ENCODE results near the gene OR4F6. TPM values are rescaled to one million over a fixed set of nuclear protein-coding genes. Genes with fewer than 3 reads are reported as not detected.
"Not testable (repeated sequence)": the region's sequence is repeated elsewhere in the genome, so short reads cannot be mapped to it uniquely, and the experiment has no call there.

Gene OR4F6
- total and polyA plus RNA-seq, 3 donors from 2014 or later: not detected

DNA sequence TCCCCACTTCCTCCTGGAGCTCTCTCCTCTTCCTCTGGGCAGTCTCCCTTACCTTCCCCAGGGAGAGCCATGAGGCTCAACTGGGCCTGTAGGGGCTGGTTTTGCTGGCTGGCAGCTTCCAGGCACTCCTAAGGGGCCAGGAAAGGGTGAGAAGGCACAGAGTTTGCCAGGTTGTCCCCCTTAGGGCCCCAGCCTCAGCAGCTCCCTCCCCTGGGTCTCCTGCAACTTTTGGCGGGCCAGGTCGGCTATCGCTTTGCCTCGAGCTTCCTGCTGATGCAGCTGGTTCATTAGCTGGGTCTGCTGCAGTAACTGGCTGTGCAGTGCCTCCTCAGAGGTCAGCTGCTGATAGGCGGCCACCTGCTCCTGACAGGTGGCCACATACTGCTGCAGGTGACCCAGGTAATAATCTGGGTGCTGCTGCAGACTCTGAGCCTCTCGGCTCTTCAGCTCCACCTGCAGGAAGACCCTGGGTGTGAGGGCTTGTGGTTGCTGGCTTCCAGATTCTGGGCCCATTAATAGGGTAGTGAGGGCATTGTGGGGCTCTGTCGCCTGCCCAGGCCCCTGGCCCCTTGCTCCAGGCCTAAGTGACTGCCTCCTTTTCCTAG, 29.7 kb upstream of the OR4F6 start:
- intact Hi-C loops (cut with DNase I; ENCODE audit: low total_unique reads): no loop called here
- no peak overlapping the region for H3K27ac ChIP-seq
- H3K4me1 ChIP-seq: no peaks in the 10 kb centered on the region
- 62 to 68% methylated on average over 6 to 7 of the region's 7 CpGs for WGBS, 2 donors
- no peaks in the 10 kb centered on the region for H3K27me3 ChIP-seq
- no peak for TF ChIP-seq POLR2A (IDR thresholded peaks at IDR 0.05)
- no peak overlapping the region for H3K4me3 ChIP-seq
- no peak for DNase-seq
- H3K9me3 ChIP-seq: no peaks in the 10 kb centered on the region
- H3K36me3 ChIP-seq (ENCODE audit: low read depth, missing control alignments): no peaks in the 10 kb centered on the region

DNA sequence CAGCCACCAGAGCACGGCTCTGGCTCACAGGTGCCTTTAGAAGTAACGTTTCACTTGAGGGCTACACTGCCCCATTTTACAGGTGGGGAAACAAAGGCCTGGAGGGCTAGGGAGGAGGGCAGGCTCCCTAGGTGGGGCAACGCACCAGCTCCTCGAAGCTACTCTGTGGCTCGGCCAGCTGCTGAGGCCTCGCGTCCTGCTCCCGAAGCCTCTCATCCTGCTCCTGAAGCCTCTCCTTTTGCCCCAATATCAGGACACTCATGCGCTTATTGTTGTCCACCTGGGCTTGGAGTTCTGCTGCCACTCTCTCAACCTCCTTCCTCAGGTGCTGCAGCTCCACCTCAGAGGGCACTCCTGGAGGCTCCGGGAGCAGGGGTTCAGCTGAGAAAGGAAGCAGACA, 28.2 kb upstream of the OR4F6 start:
- Histone ChIP-seq H3K27me3 (no peaks in the 10 kb centered on the region), H3K36me3 (ENCODE audit: low read depth, missing control alignments) (no peaks in the 10 kb centered on the region), H3K9me3 (no peaks in the 10 kb centered on the region), H3K27ac (no peak overlapping the region), H3K4me1 (no peaks in the 10 kb centered on the region), H3K4me3 (no peak overlapping the region)
- intact Hi-C loops (cut with DNase I; ENCODE audit: low total_unique reads): no loop called here
- no peak for TF ChIP-seq POLR2A (IDR thresholded peaks at IDR 0.05)
- TF ChIP-seq, protein P1, sequence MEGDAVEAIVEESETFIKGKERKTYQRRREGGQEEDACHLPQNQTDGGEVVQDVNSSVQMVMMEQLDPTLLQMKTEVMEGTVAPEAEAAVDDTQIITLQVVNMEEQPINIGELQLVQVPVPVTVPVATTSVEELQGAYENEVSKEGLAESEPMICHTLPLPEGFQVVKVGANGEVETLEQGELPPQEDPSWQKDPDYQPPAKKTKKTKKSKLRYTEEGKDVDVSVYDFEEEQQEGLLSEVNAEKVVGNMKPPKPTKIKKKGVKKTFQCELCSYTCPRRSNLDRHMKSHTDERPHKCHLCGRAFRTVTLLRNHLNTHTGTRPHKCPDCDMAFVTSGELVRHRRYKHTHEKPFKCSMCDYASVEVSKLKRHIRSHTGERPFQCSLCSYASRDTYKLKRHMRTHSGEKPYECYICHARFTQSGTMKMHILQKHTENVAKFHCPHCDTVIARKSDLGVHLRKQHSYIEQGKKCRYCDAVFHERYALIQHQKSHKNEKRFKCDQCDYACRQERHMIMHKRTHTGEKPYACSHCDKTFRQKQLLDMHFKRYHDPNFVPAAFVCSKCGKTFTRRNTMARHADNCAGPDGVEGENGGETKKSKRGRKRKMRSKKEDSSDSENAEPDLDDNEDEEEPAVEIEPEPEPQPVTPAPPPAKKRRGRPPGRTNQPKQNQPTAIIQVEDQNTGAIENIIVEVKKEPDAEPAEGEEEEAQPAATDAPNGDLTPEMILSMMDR (IDR thresholded peaks at IDR 0.05): no peak
- no peak for DNase-seq
- 90 to 91% methylated on average over 10 of the region's 10 CpGs for WGBS, 2 donors

DNA sequence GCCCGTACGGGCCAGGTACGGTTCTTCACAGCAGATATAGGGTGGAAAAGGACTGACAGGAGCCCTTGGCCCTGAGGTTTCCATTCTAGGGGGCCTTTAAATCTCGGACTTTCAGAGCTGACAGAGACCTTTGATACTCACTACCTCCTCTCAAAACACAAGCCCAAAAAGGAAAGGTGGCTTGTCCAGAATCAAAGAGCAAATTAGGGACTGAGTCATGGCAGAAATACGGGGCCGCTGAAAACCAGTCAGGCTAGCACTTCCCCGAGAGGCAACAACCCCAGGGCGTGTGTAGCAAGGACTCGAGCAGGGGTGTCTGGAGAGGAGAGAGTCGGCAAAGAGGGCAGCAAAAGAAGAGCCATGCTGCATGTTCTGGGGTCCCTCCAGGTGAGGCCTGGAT, 24.7 kb upstream of the OR4F6 start:
- DNase-seq; intact Hi-C loops (cut with DNase I; ENCODE audit: low total_unique reads); H3K9me3 ChIP-seq: not testable (repeated sequence)

DNA sequence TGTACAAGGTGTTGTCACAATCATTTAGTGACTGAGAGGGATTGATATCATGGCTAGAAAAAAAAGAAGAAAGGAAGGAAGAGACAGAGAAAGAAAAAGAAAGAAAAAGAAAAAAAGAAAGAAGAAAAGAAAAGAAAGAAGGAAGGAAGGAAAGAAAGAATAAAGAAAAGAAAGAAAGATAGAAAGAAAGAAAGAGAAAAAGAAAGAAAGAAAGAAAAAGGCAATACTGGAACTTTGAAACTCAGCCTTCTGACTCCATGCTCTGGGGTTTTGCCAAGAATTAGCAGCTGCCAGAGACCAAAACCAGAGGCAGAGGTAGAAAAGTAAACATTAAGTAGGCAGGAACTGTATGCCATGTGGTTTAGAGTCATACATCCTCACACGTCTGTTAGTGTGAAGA, 23.1 kb upstream of the OR4F6 start:
- WGBS, 2 donors: 54 to 64% methylated on average over 1 of the region's 1 CpG
- intact Hi-C loops (cut with DNase I; ENCODE audit: low total_unique reads); H3K4me3 ChIP-seq; H3K36me3 ChIP-seq (ENCODE audit: low read depth, missing control alignments); H3K27ac ChIP-seq; H3K9me3 ChIP-seq; H3K4me1 ChIP-seq; DNase-seq; H3K27me3 ChIP-seq: not testable (repeated sequence)

More for the DNA sequence above, 24.7 kb upstream of the OR4F6 start:
- H3K27me3 ChIP-seq; H3K4me1 ChIP-seq; H3K4me3 ChIP-seq; H3K36me3 ChIP-seq (ENCODE audit: low read depth, missing control alignments); H3K27ac ChIP-seq: not testable (repeated sequence)
- 87 to 89% methylated on average over 10 of the region's 10 CpGs for WGBS, 2 donors

DNA sequence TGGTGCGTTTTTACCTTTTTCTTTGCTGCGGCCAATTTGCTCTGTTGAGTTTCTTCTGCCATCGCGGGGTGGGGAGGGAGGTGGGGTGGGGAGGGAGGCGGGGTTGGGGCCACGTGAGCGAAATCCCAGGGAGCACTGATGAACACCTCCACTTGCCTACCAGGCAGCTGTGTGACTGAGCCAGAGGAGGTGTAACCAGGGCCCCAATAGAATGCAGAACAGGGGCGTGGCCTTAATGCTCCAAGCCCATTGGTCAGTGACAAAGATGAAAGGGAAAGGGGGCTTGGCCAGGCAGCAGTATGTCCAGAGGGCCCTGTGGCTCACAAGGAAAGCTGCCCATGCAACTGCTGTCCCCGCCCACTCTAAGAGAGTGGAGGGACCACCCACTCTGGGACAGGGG, 21.4 kb upstream of the OR4F6 start:
- Histone ChIP-seq H3K4me3 (no peak overlapping the region), H3K36me3 (ENCODE audit: low read depth, missing control alignments) (no peaks in the 10 kb centered on the region), H3K27ac (no peak overlapping the region), H3K9me3 (no peaks in the 10 kb centered on the region), H3K27me3 (no peaks in the 10 kb centered on the region), H3K4me1 (no peaks in the 10 kb centered on the region)
- TF ChIP-seq, protein P1 (IDR thresholded peaks at IDR 0.05): no peak
- 76 to 81% methylated on average over 7 to 9 of the region's 9 CpGs for WGBS, 2 donors
- no peak for DNase-seq
- intact Hi-C loops (cut with DNase I; ENCODE audit: low total_unique reads): no loop called here

DNA sequence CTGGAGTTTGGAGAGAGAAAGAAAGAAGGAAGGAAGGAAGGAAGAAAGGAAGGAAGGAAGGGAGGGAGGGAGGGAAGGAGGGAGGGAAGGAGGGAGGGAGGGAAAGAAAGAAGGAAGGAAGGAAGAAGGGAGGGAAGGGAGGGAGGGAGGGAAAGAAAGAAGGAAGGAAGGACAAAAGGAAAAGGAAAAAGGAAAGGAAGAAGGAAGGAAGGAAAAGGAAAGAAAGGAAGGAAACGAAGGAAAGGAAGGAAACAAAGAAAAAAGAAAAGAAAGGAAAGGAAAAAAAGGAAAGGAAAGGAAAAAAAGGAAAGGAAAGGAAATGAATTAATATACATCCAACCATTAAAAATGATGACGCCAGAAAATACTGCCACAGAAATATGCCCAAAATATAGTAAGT, 18.7 kb upstream of the OR4F6 start:
- Histone ChIP-seq H3K27me3 (no peaks in the 10 kb centered on the region), H3K4me1 (no peaks in the 10 kb centered on the region), H3K27ac (no peak overlapping the region), H3K9me3 (no peaks in the 10 kb centered on the region), H3K36me3 (ENCODE audit: low read depth, missing control alignments) (no peaks in the 10 kb centered on the region), H3K4me3 (no peak overlapping the region)
- 39 to 81% methylated on average over 2 of the region's 2 CpGs for WGBS, 2 donors
- no peak for DNase-seq
- TF ChIP-seq POLR2A (IDR thresholded peaks at IDR 0.05): no peak
- TF ChIP-seq, protein P1 (IDR thresholded peaks at IDR 0.05): no peak
- intact Hi-C loops (cut with DNase I; ENCODE audit: low total_unique reads): no loop called here

DNA sequence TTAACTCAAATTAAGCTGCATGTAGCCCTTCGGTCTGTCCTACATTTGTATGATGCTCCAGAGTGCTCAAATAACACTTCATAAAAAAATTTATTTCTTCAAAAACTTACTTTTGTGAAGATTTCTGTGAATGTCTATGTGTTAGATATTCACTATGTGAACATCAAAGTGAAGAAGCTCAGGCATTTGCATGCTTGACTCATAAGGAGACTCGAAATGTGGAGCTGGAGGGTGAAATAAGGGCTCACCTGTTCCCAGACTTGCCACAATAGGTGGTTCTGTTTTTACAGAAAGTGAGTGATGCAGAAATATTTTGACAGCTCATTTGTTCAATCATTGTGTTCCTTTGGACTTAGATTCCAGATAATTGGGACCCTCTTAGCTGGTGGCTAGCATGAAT, 16.9 kb upstream of the OR4F6 start:
- H3K9me3 ChIP-seq; DNase-seq; H3K36me3 ChIP-seq (ENCODE audit: low read depth, missing control alignments); H3K27ac ChIP-seq; H3K4me3 ChIP-seq; intact Hi-C loops (cut with DNase I; ENCODE audit: low total_unique reads); H3K4me1 ChIP-seq; H3K27me3 ChIP-seq: not testable (repeated sequence)
- 81 to 90% methylated on average over 2 of the region's 2 CpGs for WGBS, 2 donors

DNA sequence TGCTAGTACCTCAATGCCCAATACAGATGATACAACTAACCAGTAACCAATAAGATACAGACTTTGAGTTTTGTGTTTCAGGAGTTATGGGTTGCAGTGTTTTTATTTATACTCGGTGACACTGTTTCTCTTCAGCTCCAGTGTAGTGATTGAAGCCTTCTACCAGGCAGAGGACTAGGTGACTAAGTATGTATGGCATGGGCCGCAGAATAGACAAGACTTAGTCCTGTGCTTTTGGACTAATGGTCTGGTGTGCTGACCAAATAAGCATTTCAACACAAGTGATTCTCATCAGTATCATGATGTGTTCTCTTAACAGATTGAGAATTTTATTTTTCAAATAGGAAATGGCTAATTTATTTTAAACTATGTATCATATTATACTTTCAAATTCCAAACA, 15.3 kb upstream of the OR4F6 start:
- not testable (repeated sequence) for H3K9me3 ChIP-seq

DNA sequence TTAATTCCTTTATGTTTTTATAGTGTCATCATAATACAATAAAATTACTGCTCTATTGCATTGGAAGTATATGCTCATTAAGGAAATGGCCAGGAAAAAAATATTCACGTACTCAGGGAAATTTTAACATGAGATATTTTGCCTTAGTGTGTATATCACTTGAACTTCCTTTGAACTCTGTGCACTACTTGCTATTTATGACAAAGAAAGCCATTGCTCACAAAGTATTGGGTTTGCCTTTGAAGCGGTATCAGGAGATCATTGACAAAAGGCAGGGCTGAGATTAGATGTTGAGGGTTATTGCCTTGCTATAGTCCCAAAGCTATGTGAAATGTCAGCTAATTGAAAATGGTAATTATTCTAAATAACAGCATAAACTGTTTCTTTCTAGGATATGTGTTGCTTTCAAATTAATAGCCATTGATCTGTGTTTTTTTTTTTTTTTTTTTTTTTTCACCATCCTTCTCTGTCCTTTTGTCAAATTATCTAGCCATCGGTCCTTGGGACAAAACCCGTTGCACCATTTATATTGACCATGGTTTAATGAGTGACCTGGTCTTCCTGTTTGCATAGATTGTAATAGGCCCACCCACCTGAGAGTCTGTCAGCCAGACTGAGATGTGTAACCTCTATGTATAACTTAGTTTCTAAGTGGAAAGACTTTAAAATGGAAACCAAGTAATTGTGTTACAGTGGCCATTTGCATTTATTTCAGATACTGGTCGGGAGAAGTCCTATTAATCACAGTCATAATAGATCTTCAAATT, 14.6 kb upstream of the OR4F6 start:
- H3K4me1 ChIP-seq; intact Hi-C loops (cut with DNase I; ENCODE audit: low total_unique reads); H3K9me3 ChIP-seq; H3K36me3 ChIP-seq (ENCODE audit: low read depth, missing control alignments); H3K27me3 ChIP-seq; H3K27ac ChIP-seq; DNase-seq; H3K4me3 ChIP-seq: not testable (repeated sequence)
- 83 to 88% methylated on average over 4 to 5 of the region's 5 CpGs for WGBS, 2 donors

More for the DNA sequence above, 15.3 kb upstream of the OR4F6 start:
- H3K4me1 ChIP-seq; intact Hi-C loops (cut with DNase I; ENCODE audit: low total_unique reads); H3K27me3 ChIP-seq; H3K27ac ChIP-seq; DNase-seq; H3K36me3 ChIP-seq (ENCODE audit: low read depth, missing control alignments); H3K4me3 ChIP-seq: not testable (repeated sequence)
- WGBS, 2 donors: 84 to 88% methylated on average over 2 of the region's 2 CpGs
